Cardiac septum (tissue), 1 donor: ENCODE results near the gene NKTR. TPM values are rescaled to one million over a fixed set of nuclear protein-coding genes. Genes with fewer than 3 reads are reported as not detected.

Experiments
- DNase-seq: peaks from one replicate; pipeline ENCODE4 v3.0.0-alpha.2; 2020; ENCODE audit warnings: low spot score
- intact Hi-C: fragments of 100-400 bp; cut with DNase I; formaldehyde crosslinking; loops from one replicate; pipeline ENCODE4 v1.14.0; 2022
- total RNA-seq: library from RNA; stranded (reverse); fragmentation: NEBNext Ultra II Directional; extraction: Animal tissue kit (Norgen Biotek cat#: 25700); gene quantifications from one replicate; pipeline ENCODE4 v1.2.1, GENCODE V29; 2021
- donor health status: DM: no; HTN: no; CAD: no.

The NKTR gene
- total RNA-seq, 1 donor from 2014 or later = 35.1 TPM

GRCh38 chr3:42640771-42641370 is 40.4 kb downstream of the NKTR start:
- intact Hi-C loops = no loop called here
- no peak for DNase-seq

GRCh38 chr3:42647821-42648459 is 47.5 kb downstream of the NKTR start:
- intact Hi-C loops = no loop called here
- no peak for DNase-seq

GRCh38 chr3:42649006-42649405 is 48.5 kb downstream of the NKTR start:
- DNase-seq = no peak
- intact Hi-C loops = no loop called here

GRCh38 chr3:42649783-42650182 is 49.3 kb downstream of the NKTR start:
- no peak for DNase-seq
- intact Hi-C loops = no loop called here

- intact Hi-C loops = loop anchor here (2.0 kb wide), 1 partner anchor 51 kb away; the partner anchor contains the start of gene NKTR
- no peak for DNase-seq
Observed at GRCh38 chr3:42651248-42652091, 51.0 kb downstream of the NKTR start.

GRCh38 chr3:42652251-42652610 is 51.7 kb downstream of the NKTR start:
- no peak for DNase-seq
- intact Hi-C loops = loop anchor here (2.0 kb wide), 1 partner anchor 51 kb away; the partner anchor contains the start of gene NKTR

GRCh38 chr3:42652611-42653302 is 52.3 kb downstream of the NKTR start:
- DNase-seq = peak; percentile 91
- intact Hi-C loops = loop anchor here (1.0 to 2.0 kb wide), 2 partner anchors 52 to 88 kb away; partner anchors contain the start of gene NKTR

GRCh38 chr3:42653303-42653559 is 52.7 kb downstream of the NKTR start:
- intact Hi-C loops = loop anchor here (1.0 to 2.0 kb wide), 2 partner anchors 52 to 87 kb away; partner anchors contain the start of gene NKTR
- no peak for DNase-seq

- intact Hi-C loops = loop anchor here (1.0 to 2.0 kb wide), 4 partner anchors 29 to 87 kb away; partner anchors contain the start of gene NKTR
- DNase-seq = peak; percentile 84
Observed at GRCh38 chr3:42653560-42654330, 53.3 kb downstream of the NKTR start, which contains the start of gene ZBTB47. Gene ZBTB47, plus strand, starts transcription at chr3:42653697. Its CDS starts 4,659 bp downstream, at chr3:42658356.

- intact Hi-C loops = loop anchor here (2.0 kb wide), 2 partner anchors 28 to 72 kb away; no protein-coding TSS in a partner anchor
- peak; percentile 86 for DNase-seq
Observed at GRCh38 chr3:42654331-42655201, 54.1 kb downstream of the NKTR start.

- intact Hi-C loops = loop anchor here (2.0 kb wide), 2 partner anchors 27 to 73 kb away; no protein-coding TSS in a partner anchor
- DNase-seq = no peak
Observed at GRCh38 chr3:42655331-42655888, 54.9 kb downstream of the NKTR start.

GRCh38 chr3:42655980-42656679 is 55.6 kb downstream of the NKTR start:
- peak; percentile 69 for DNase-seq
- intact Hi-C loops = loop anchor here (2.0 kb wide), 2 partner anchors 27 to 73 kb away; no protein-coding TSS in a partner anchor

GRCh38 chr3:42656680-42657610 is 56.5 kb downstream of the NKTR start:
- DNase-seq = peak; percentile 74
- intact Hi-C loops = no loop called here

GRCh38 chr3:42657675-42658074 is 57.2 kb downstream of the NKTR start:
- no peak for DNase-seq
- intact Hi-C loops = no loop called here

GRCh38 chr3:42658091-42658770 is 57.7 kb downstream of the NKTR start:
- intact Hi-C loops = no loop called here
- DNase-seq = peak; percentile 71
